ENCODE measurements around the gene UGP2. TPM values are rescaled to one million over a fixed set of nuclear protein-coding genes. Genes with fewer than 3 reads are reported as not detected.

UGP2 gene
- total and polyA plus RNA-seq, 2 donors (not counting 3 experiments of a cell fraction or from before 2014, with no cell fraction given) = 14.2 to 57.7 TPM

GRCh38 chr2:63820969-63821368 is 20.7 kb upstream of the UGP2 start:
- H3K27me3 ChIP-seq (ENCODE audit: control insufficient read depth in 2 of 2, insufficient read depth in 2 of 2, low read length in 2 of 2) = no peaks in the 10 kb centered on the region
- H3K9me1 ChIP-seq (replicated peaks; ENCODE audit: control insufficient read depth, extremely low read depth, insufficient read depth, low read length) = no peaks in the 10 kb centered on the region
- FAIRE-seq (no peak), DNase-seq (ENCODE audit: low read depth, low spot score) (no peak)
- dilution Hi-C loops (cut with MboI; ENCODE audit: extremely low pct_ligation_motif_present, low sequenced_read_pairs) = no loop called here
- H3K79me2 ChIP-seq (ENCODE audit: control insufficient read depth, insufficient read depth, low read length) = no peaks in the 10 kb centered on the region
- H3K9me3 ChIP-seq (replicated peaks; ENCODE audit: control insufficient read depth, insufficient read depth, low read length) = no peaks in the 10 kb centered on the region
- no peaks in the 10 kb centered on the region for H3K36me3 ChIP-seq (ENCODE audit: control insufficient read depth in 2 of 2, extremely low read depth in 1 of 2, insufficient read depth in 2 of 2, low read length in 2 of 2)
- no peak overlapping the region for H3K4me3 ChIP-seq (replicated peaks in 1 of 3; ENCODE audit: insufficient read depth in 1 of 3, low read depth in 1 of 3, low read length in 3 of 3)
- H2AFZ ChIP-seq (ENCODE audit: low read depth, low read length) = no peak overlapping the region
- intact Hi-C loops (cut with micrococcal nuclease) = no loop called here
- ChIA-PET POLR2A (no interaction called here), CTCF (interaction anchor here (1.3 to 2.3 kb wide), 2 partner anchors 21 to 40 kb away, joined by 3 to 6 read pairs; partner anchors contain the start of gene UGP2)
- BruUV-seq (replicated peaks) = no TSS peak
- H3K9ac ChIP-seq (replicated peaks; ENCODE audit: extremely low read depth, insufficient read depth, low read length) = no peak overlapping the region
- no peaks in the 10 kb centered on the region for H4K20me1 ChIP-seq (replicated peaks; ENCODE audit: control insufficient read depth, extremely low read depth, insufficient read depth, low read length)
- H3K4me1 ChIP-seq (ENCODE audit: control insufficient read depth, extremely low read depth, insufficient read depth, low read length) = no peaks in the 10 kb centered on the region
- H3K4me2 ChIP-seq (ENCODE audit: insufficient read depth, low read length) = no peak overlapping the region
- no peak overlapping the region for H3K27ac ChIP-seq (ENCODE audit: insufficient read depth, low read depth, low read length)
- TF ChIP-seq MYC (IDR thresholded peaks at IDR 0.05; ENCODE audit: low read depth, low read length) (no peak), GATA2 (IDR thresholded peaks at IDR 0.05; ENCODE audit: insufficient read depth, insufficient read length, low read depth, low read length) (no peak), POLR2A (IDR thresholded peaks at IDR 0.05; ENCODE audit: low read depth, low read length) (no peak), POLR2AphosphoS5 (IDR thresholded peaks at IDR 0.05; ENCODE audit: insufficient read depth, low read depth, low read length) (no peak), FOS (IDR thresholded peaks at IDR 0.05; ENCODE audit: borderline replicate concordance, insufficient read depth, low read length) (no peak), EZH2 (IDR thresholded peaks at IDR 0.05; ENCODE audit: borderline replicate concordance, low read depth, low read length, severe bottlenecking) (no peak), JUN (IDR thresholded peaks at IDR 0.05; ENCODE audit: borderline replicate concordance, insufficient read depth, insufficient read length, low read depth) (no peak), CTCF (IDR thresholded peaks at IDR 0.05; ENCODE audit: extremely low read depth in 1 of 2, insufficient read depth in 1 of 2, low read depth in 1 of 2, low read length in 2 of 2) (no peak), MAX (IDR thresholded peaks at IDR 0.05; ENCODE audit: insufficient read depth, insufficient read length) (no peak)
